ENCODE data around the gene SLX9. TPM values are rescaled to one million over a fixed set of nuclear protein-coding genes. Genes with fewer than 3 reads are reported as not detected.

The SLX9 gene
- total RNA-seq, 1 experiment from 2014 or later, result 74.3 TPM

- Histone ChIP-seq H2AK5ac (ENCODE audit: insufficient read length, low read length) (no peak overlapping the region), H3K9me3 (ENCODE audit: control insufficient read depth, low read depth, low read length) (no peaks in the 10 kb centered on the region), H3K27me3 (ENCODE audit: insufficient read depth, low read length) (no peaks in the 10 kb centered on the region), H3K14ac (ENCODE audit: insufficient read depth, low read length) (no peak overlapping the region), H2BK5ac (ENCODE audit: insufficient read length, low read length) (no peak overlapping the region), H4K8ac (replicated peaks; ENCODE audit: insufficient read length, low read depth, low read length) (no peak overlapping the region), H3K4me2 (ENCODE audit: insufficient read depth, insufficient read length, low read length) (no peak overlapping the region), H3T11ph (ENCODE audit: low read length) (no peak overlapping the region), H2BK20ac (ENCODE audit: low read depth, low read length, poor library complexity, severe bottlenecking) (no peak overlapping the region), H3K4me1 (ENCODE audit: insufficient read depth, low read length) (no peaks in the 10 kb centered on the region), H4K20me1 (ENCODE audit: control insufficient read depth, insufficient read depth, insufficient read length) (no peaks in the 10 kb centered on the region), H2BK12ac (ENCODE audit: insufficient read length, low read depth, low read length) (no peak overlapping the region), H4K5ac (ENCODE audit: insufficient read length, low read depth, low read length) (no peak overlapping the region), H3K18ac (ENCODE audit: insufficient read length, low read depth, low read length) (no peak overlapping the region), H2BK120ac (ENCODE audit: low read depth, low read length, poor library complexity, severe bottlenecking) (no peak overlapping the region), H3K79me1 (ENCODE audit: insufficient read depth, low read depth, low read length, poor library complexity, severe bottlenecking) (peaks cover 8% of the 10 kb centered on the region), H3K27ac (ENCODE audit: insufficient read length, low read depth, low read length) (no peak overlapping the region), H3K23ac (ENCODE audit: insufficient read length, low read depth, low read length) (no peak overlapping the region), H2BK15ac (ENCODE audit: low read depth, low read length) (no peak overlapping the region), H3K56ac (ENCODE audit: insufficient read length, low read depth, low read length) (no peak overlapping the region), H2AFZ (ENCODE audit: low read length) (no peak overlapping the region), H3K79me2 (ENCODE audit: insufficient read depth, low read length) (peaks cover 59% of the 10 kb centered on the region; the same call in 1 of the 2 replicates), H3K4ac (ENCODE audit: low read depth, low read length) (no peak overlapping the region), H3K9ac (ENCODE audit: extremely low read depth, insufficient read length, low read length) (no peak overlapping the region), H4K91ac (ENCODE audit: insufficient read length, low read depth, low read length) (no peak overlapping the region), H3K23me2 (ENCODE audit: insufficient read length, low read depth, low read length, poor library complexity, severe bottlenecking) (peaks cover 11% of the 10 kb centered on the region)
- TF ChIP-seq, protein P1, sequence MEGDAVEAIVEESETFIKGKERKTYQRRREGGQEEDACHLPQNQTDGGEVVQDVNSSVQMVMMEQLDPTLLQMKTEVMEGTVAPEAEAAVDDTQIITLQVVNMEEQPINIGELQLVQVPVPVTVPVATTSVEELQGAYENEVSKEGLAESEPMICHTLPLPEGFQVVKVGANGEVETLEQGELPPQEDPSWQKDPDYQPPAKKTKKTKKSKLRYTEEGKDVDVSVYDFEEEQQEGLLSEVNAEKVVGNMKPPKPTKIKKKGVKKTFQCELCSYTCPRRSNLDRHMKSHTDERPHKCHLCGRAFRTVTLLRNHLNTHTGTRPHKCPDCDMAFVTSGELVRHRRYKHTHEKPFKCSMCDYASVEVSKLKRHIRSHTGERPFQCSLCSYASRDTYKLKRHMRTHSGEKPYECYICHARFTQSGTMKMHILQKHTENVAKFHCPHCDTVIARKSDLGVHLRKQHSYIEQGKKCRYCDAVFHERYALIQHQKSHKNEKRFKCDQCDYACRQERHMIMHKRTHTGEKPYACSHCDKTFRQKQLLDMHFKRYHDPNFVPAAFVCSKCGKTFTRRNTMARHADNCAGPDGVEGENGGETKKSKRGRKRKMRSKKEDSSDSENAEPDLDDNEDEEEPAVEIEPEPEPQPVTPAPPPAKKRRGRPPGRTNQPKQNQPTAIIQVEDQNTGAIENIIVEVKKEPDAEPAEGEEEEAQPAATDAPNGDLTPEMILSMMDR (conservative IDR thresholded peaks at IDR 0.05), result no peak
- H3K4me1 Mint-ChIP-seq, result peaks cover 21 to 23% of the 10 kb centered on the region in 2 experiments
- no peak for DNase-seq
- no peak overlapping the region for H3K27ac Mint-ChIP-seq
- no peaks in the 10 kb centered on the region; a peak in 1 of 5 replicates for H3K9me3 Mint-ChIP-seq
- H3K4me3 Mint-ChIP-seq, result no peak overlapping the region
- peaks cover 29 to 58% (median 50%) of the 10 kb centered on the region in 3 experiments; a peak in 6 of 7 replicates for H3K36me3 Mint-ChIP-seq (ENCODE audit: insufficient read depth in 1 of 3, low read depth in 3 of 3)
- H3K27me3 Mint-ChIP-seq (ENCODE audit: low read depth), result peaks cover 1% of the 10 kb centered on the region
- WGBS (ENCODE audit: extremely low coverage, insufficient read length, low lambda C conversion rate), result no CpG with 5 or more reads among the region's 24 CpGs
Measured at GRCh38 chr21:44943686-44944550, 4.1 kb downstream of the SLX9 start.
